PC-3 (cell line): Measurements from ENCODE around the gene EHBP1.

Experiments used
- CTCF ChIP-seq: fragments of 300-600 bp; sonication (generic); conservative IDR thresholded peaks from 2 replicates; pipeline ENCODE4 v1.5.1; 2017; ENCODE audit warnings: antibody characterized with exemption, low read depth, mild to moderate bottlenecking, low read length
- EZH2 ChIP-seq: fragments of 300-600 bp; sonication (generic); IDR thresholded peaks from one replicate; pipeline ENCODE4 v1.6.1; 2017; ENCODE audit warnings: antibody characterized with exemption, mild to moderate bottlenecking, low read length; ENCODE audit not compliant: unreplicated experiment

- TF ChIP-seq CTCF, result no peak
- TF ChIP-seq EZH2, result no peak
Measured at GRCh38 chr2:62956651-62957050, 251.1 kb downstream of the EHBP1 start.
